H9 (cell line): ENCODE results near the gene SLC2A5. TPM values are rescaled to one million over a fixed set of nuclear protein-coding genes. Genes with fewer than 3 reads are reported as not detected.

Experiments
- DNase-seq: peaks from one replicate; pipeline ENCODE4 v3.0.0-alpha.2; 2017
- H2AFZ ChIP-seq: one replicate; pipeline ENCODE4 v1.6.1; 2013; ENCODE audit warnings: mild to moderate bottlenecking, low read length, control low read depth, moderate library complexity
- H2AK5ac ChIP-seq: 2 replicates; pipeline ENCODE4 v1.6.1; 2013; ENCODE audit warnings: low read length, control low read depth, mixed read lengths; ENCODE audit not compliant: insufficient read length
- H2BK120ac ChIP-seq: one replicate; pipeline ENCODE4 v1.6.1; 2013; ENCODE audit warnings: low read depth, mild to moderate bottlenecking, low read length, control low read depth, inconsistent platforms; ENCODE audit not compliant: poor library complexity, severe bottlenecking
- H2BK12ac ChIP-seq: 2 replicates; pipeline ENCODE4 v1.6.1; 2013; ENCODE audit warnings: low read length, control low read depth, mixed read lengths, low read depth; ENCODE audit not compliant: insufficient read length
- H2BK15ac ChIP-seq: 2 replicates; pipeline ENCODE4 v1.6.1; 2013; ENCODE audit warnings: low read depth, low read length, control low read depth
- H2BK20ac ChIP-seq: one replicate; pipeline ENCODE4 v1.6.1; 2013; ENCODE audit warnings: low read depth, mild to moderate bottlenecking, low read length, control low read depth, inconsistent platforms; ENCODE audit not compliant: poor library complexity, severe bottlenecking
- H2BK5ac ChIP-seq: 2 replicates; pipeline ENCODE4 v1.6.1; 2013; ENCODE audit warnings: low read length, control low read depth, mixed read lengths; ENCODE audit not compliant: insufficient read length
- H3K14ac ChIP-seq: 2 replicates; pipeline ENCODE4 v1.6.1; 2013; ENCODE audit warnings: low read length, control low read depth; ENCODE audit not compliant: insufficient read depth
- H3K18ac ChIP-seq: 2 replicates; pipeline ENCODE4 v1.6.1; 2013; ENCODE audit warnings: low read depth, mild to moderate bottlenecking, mixed read lengths, low read length, control low read depth; ENCODE audit not compliant: insufficient read length
- H3K23ac ChIP-seq: 2 replicates; pipeline ENCODE4 v1.6.1; 2013; ENCODE audit warnings: low read length, control low read depth, mixed read lengths, low read depth; ENCODE audit not compliant: insufficient read length
- H3K23me2 ChIP-seq: 2 replicates; pipeline ENCODE4 v1.6.1; 2013; ENCODE audit warnings: low read depth, mild to moderate bottlenecking, mixed read lengths, low read length, control low read depth; ENCODE audit not compliant: insufficient read length, poor library complexity, severe bottlenecking
- H3K27ac ChIP-seq: 2 replicates; pipeline ENCODE4 v1.5.1; 2013; ENCODE audit warnings: low read length, control low read depth, mixed read lengths, low read depth; ENCODE audit not compliant: insufficient read length
- H3K27me3 ChIP-seq: 2 replicates; pipeline ENCODE4 v1.6.1; 2013; ENCODE audit warnings: low read length, control low read depth, inconsistent platforms; ENCODE audit not compliant: insufficient read depth
- H3K4ac ChIP-seq: 2 replicates; pipeline ENCODE4 v1.6.1; 2013; ENCODE audit warnings: low read depth, mild to moderate bottlenecking, control low read depth, inconsistent platforms, low read length, moderate library complexity
- H3K4me1 ChIP-seq: 2 replicates; pipeline ENCODE4 v1.6.1; 2013; ENCODE audit warnings: low read length, control low read depth, inconsistent platforms; ENCODE audit not compliant: insufficient read depth
- H3K4me2 ChIP-seq: 2 replicates; pipeline ENCODE4 v1.6.1; 2013; ENCODE audit warnings: low read length, control low read depth, mixed read lengths; ENCODE audit not compliant: insufficient read length, insufficient read depth
- H3K56ac ChIP-seq: 2 replicates; pipeline ENCODE4 v1.6.1; 2013; ENCODE audit warnings: low read depth, mild to moderate bottlenecking, mixed read lengths, low read length, control low read depth; ENCODE audit not compliant: insufficient read length
- H3K79me1 ChIP-seq: 2 replicates; pipeline ENCODE4 v1.6.1; 2013; ENCODE audit warnings: low read depth, mild to moderate bottlenecking, moderate library complexity, low read length, control low read depth, inconsistent platforms; ENCODE audit not compliant: insufficient read depth, poor library complexity, severe bottlenecking
- H3K79me2 ChIP-seq: 2 replicates; pipeline ENCODE4 v1.6.1; 2013; ENCODE audit warnings: low read length, control low read depth, inconsistent platforms; ENCODE audit not compliant: insufficient read depth
- H3K9ac ChIP-seq: 2 replicates; pipeline ENCODE4 v1.6.1; 2013; ENCODE audit warnings: low read length, control low read depth, mixed read lengths; ENCODE audit not compliant: insufficient read length; ENCODE audit errors: extremely low read depth
- H3K9me3 ChIP-seq: one replicate; pipeline ENCODE4 v1.6.1; 2013; ENCODE audit warnings: low read depth, low read length, inconsistent platforms; ENCODE audit not compliant: control insufficient read depth
- H3T11ph ChIP-seq: one replicate; pipeline ENCODE4 v1.6.1; 2013; ENCODE audit warnings: mild to moderate bottlenecking, low read length, control low read depth, inconsistent platforms
- H4K20me1 ChIP-seq: one replicate; pipeline ENCODE4 v1.6.1; 2013; ENCODE audit not compliant: control insufficient read depth, insufficient read length, insufficient read depth
- H4K5ac ChIP-seq: 2 replicates; pipeline ENCODE4 v1.6.1; 2013; ENCODE audit warnings: low read depth, mild to moderate bottlenecking, mixed read lengths, low read length, control low read depth; ENCODE audit not compliant: insufficient read length
- H4K8ac ChIP-seq: replicated peaks from 2 replicates; pipeline ENCODE4 v1.6.1; 2013; ENCODE audit warnings: low read length, control low read depth, mixed read lengths, low read depth; ENCODE audit not compliant: insufficient read length
- H4K91ac ChIP-seq: 2 replicates; pipeline ENCODE4 v1.6.1; 2013; ENCODE audit warnings: low read depth, mild to moderate bottlenecking, moderate library complexity, mixed read lengths, low read length, control low read depth; ENCODE audit not compliant: insufficient read length
- H3K27ac Mint-ChIP-seq, 3 experiments: 2 replicates in 2 of 3; 3 replicates in 1 of 3; pipeline ENCODE4 v1.8.0; 2020 to 2021; ENCODE audit warnings: mixed read lengths in 3 of 3, mild to moderate bottlenecking in 1 of 3, moderate library complexity in 1 of 3
- H3K27me3 Mint-ChIP-seq: 2 replicates; pipeline ENCODE4 v1.8.0; 2021; ENCODE audit warnings: low read depth, mild to moderate bottlenecking, moderate library complexity, mixed read lengths
- H3K36me3 Mint-ChIP-seq, 3 experiments: 2 replicates in 2 of 3; 3 replicates in 1 of 3; pipeline ENCODE4 v1.8.0; 2020 to 2021; ENCODE audit warnings: low read depth in 3 of 3, mixed read lengths in 3 of 3; ENCODE audit not compliant: insufficient read depth in 1 of 3
- H3K4me1 Mint-ChIP-seq, 2 experiments: 2 replicates each; pipeline ENCODE4 v1.8.0; 2020; ENCODE audit warnings: mixed read lengths in 2 of 2
- H3K4me3 Mint-ChIP-seq, 2 experiments: 2 replicates in 1 of 2; 3 replicates in 1 of 2; pipeline ENCODE4 v1.8.0; 2020 to 2021; ENCODE audit warnings: mild to moderate bottlenecking in 2 of 2, mixed read lengths in 2 of 2, moderate library complexity in 1 of 2
- H3K9me3 Mint-ChIP-seq, 2 experiments: 2 replicates in 1 of 2; 3 replicates in 1 of 2; pipeline ENCODE4 v1.8.0; 2020; ENCODE audit warnings: mild to moderate bottlenecking in 2 of 2, mixed read lengths in 2 of 2, moderate library complexity in 1 of 2
- WGBS: extraction: QIAGEN DNeasy Blood & Tissue Kit; methylation state at CpG from one replicate; pipeline ENCODE4 v1.1.7; 2013; ENCODE audit warnings: missing lambda C conversion rate, low lambda C conversion rate, mixed read lengths; ENCODE audit not compliant: insufficient read length; ENCODE audit errors: extremely low coverage; 5-methylcytosine and 5-hydroxymethylcytosine counted together
- total RNA-seq: library from RNA; stranded (reverse); gene quantifications from 2 replicates; pipeline ENCODE4 v1.2.1, GENCODE V29; 2021
- TF ChIP-seq, protein P1 (sequence below): fragments of 200-600 bp; sonication (generic); conservative IDR thresholded peaks from 3 replicates; pipeline ENCODE4 v1.8.0; 2021; ENCODE audit warnings: antibody characterized with exemption, mild to moderate bottlenecking

SLC2A5 gene
- total RNA-seq, 1 experiment from 2014 or later, result not detected

DNA sequence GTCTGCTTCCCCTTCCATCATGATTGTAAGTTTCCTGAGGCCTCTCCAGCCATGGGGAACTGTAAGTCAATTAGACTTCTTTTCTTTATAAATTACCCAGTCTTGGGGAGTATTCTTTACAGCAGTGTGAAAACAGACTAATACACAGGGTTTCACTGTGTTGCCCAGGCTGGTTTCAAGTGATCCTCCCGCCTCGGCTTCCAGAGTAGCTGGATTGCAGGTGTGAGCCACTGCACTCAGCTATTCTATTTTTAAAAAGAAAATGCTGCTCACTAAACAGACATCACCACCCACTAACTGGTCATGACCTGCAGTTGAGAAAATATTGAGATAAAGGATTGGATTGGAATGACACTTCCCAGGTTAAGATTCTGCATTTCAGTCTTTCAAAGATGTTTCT, 22.4 kb downstream of the SLC2A5 start:
- H2BK120ac ChIP-seq, result no peak overlapping the region
- no peak overlapping the region for H3K27ac Mint-ChIP-seq
- no CpG with 5 or more reads among the region's 2 CpGs for WGBS

More for the DNA sequence above, 22.4 kb downstream of the SLC2A5 start:
- H3K4ac ChIP-seq, result no peak overlapping the region
- no peak overlapping the region for H4K5ac ChIP-seq
- H4K8ac ChIP-seq, result no peak overlapping the region
- H3K9me3 ChIP-seq, result no peaks in the 10 kb centered on the region
- H3K4me1 ChIP-seq, result peaks cover 7% of the 10 kb centered on the region; the same call in 1 of the 2 replicates
- Mint-ChIP-seq H3K27me3 (peaks cover 3% of the 10 kb centered on the region; the same call in 1 of the 2 replicates), H3K9me3 (no peaks in the 10 kb centered on the region; a peak in 1 of 5 replicates), H3K4me1 (peaks cover 13 to 14% of the 10 kb centered on the region in 2 experiments), H3K36me3 (no peaks in the 10 kb centered on the region), H3K4me3 (no peak overlapping the region; a peak in 1 of 5 replicates)
- H4K91ac ChIP-seq, result no peak overlapping the region
- no peak overlapping the region for H3K9ac ChIP-seq
- no peak overlapping the region for H3K14ac ChIP-seq
- H3K27ac ChIP-seq, result no peak overlapping the region
- H3K23me2 ChIP-seq, result no peaks in the 10 kb centered on the region
- no peak overlapping the region for H2AK5ac ChIP-seq
- H3K23ac ChIP-seq, result no peak overlapping the region
- no peak overlapping the region for H3K56ac ChIP-seq
- H2BK5ac ChIP-seq, result no peak overlapping the region
- no peaks in the 10 kb centered on the region for H3K79me2 ChIP-seq
- no peak overlapping the region for H2BK20ac ChIP-seq
- TF ChIP-seq, protein P1, sequence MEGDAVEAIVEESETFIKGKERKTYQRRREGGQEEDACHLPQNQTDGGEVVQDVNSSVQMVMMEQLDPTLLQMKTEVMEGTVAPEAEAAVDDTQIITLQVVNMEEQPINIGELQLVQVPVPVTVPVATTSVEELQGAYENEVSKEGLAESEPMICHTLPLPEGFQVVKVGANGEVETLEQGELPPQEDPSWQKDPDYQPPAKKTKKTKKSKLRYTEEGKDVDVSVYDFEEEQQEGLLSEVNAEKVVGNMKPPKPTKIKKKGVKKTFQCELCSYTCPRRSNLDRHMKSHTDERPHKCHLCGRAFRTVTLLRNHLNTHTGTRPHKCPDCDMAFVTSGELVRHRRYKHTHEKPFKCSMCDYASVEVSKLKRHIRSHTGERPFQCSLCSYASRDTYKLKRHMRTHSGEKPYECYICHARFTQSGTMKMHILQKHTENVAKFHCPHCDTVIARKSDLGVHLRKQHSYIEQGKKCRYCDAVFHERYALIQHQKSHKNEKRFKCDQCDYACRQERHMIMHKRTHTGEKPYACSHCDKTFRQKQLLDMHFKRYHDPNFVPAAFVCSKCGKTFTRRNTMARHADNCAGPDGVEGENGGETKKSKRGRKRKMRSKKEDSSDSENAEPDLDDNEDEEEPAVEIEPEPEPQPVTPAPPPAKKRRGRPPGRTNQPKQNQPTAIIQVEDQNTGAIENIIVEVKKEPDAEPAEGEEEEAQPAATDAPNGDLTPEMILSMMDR, result no peak
- H3K27me3 ChIP-seq, result no peaks in the 10 kb centered on the region
- no peak overlapping the region for H3K4me2 ChIP-seq
- H3K18ac ChIP-seq, result no peak overlapping the region
- H4K20me1 ChIP-seq, result peaks cover 4% of the 10 kb centered on the region
- DNase-seq, result no peak
- no peak overlapping the region for H2AFZ ChIP-seq
- H2BK12ac ChIP-seq, result no peak overlapping the region
- H3K79me1 ChIP-seq, result no peaks in the 10 kb centered on the region
- H3T11ph ChIP-seq, result no peak overlapping the region
- H2BK15ac ChIP-seq, result no peak overlapping the region
